GM23338 (cell line): ENCODE data around the gene NUP107. TPM values are rescaled to one million over a fixed set of nuclear protein-coding genes. Genes with fewer than 3 reads are reported as not detected.

Experiments
- ATAC-seq: fragments of 200-7000 bp; cut with Tn5 transposase; 3 replicates; pipeline ENCODE4 v1.9.1; 2020
- DNase-seq: peaks from one replicate; pipeline ENCODE4 v3.0.0-alpha.2; 2015; ENCODE audit warnings: low spot score
- H2AFZ ChIP-seq: fragments of 200-600 bp; sonication (generic); 2 replicates; pipeline ENCODE4 v1.8.0; 2016; ENCODE audit warnings: antibody characterized with exemption, mild to moderate bottlenecking, moderate library complexity
- H3F3A ChIP-seq: fragments of 200-600 bp; sonication (generic); replicated peaks from 2 replicates; pipeline ENCODE4 v1.8.0; 2017; ENCODE audit warnings: antibody characterized with exemption, mixed run types, low read depth
- H3K27ac ChIP-seq: fragments of 200-600 bp; sonication (generic); 2 replicates; pipeline ENCODE4 v1.6.1; 2016; ENCODE audit warnings: low read depth
- H3K27me3 ChIP-seq: fragments of 200-600 bp; sonication (generic); 2 replicates; pipeline ENCODE4 v1.8.0; 2016; ENCODE audit warnings: mild to moderate bottlenecking, mixed run types, moderate library complexity; ENCODE audit not compliant: insufficient read depth
- H3K36me3 ChIP-seq: fragments of 200-600 bp; sonication (generic); 2 replicates; pipeline ENCODE4 v1.8.0; 2016; ENCODE audit warnings: mild to moderate bottlenecking; ENCODE audit not compliant: insufficient read depth
- H3K4me1 ChIP-seq: fragments of 200-600 bp; sonication (generic); 2 replicates; pipeline ENCODE4 v1.8.0; 2016; ENCODE audit warnings: mild to moderate bottlenecking, moderate library complexity; ENCODE audit not compliant: insufficient read depth
- H3K4me2 ChIP-seq: fragments of 200-600 bp; sonication (generic); 2 replicates; pipeline ENCODE4 v1.7.1; 2017; ENCODE audit warnings: mixed run types
- H3K4me3 ChIP-seq: fragments of 200-600 bp; sonication (generic); 2 replicates; pipeline ENCODE4 v1.6.1; 2016; ENCODE audit warnings: mixed run types
- H3K79me2 ChIP-seq: fragments of 200-600 bp; sonication (generic); replicated peaks from 2 replicates; pipeline ENCODE4 v1.8.0; 2017; ENCODE audit warnings: mild to moderate bottlenecking; ENCODE audit not compliant: insufficient read depth
- H3K9me2 ChIP-seq: fragments of 200-600 bp; sonication (generic); 2 replicates; pipeline ENCODE4 v1.8.0; 2017; ENCODE audit not compliant: insufficient read depth
- H4K20me1 ChIP-seq: fragments of 200-600 bp; sonication (generic); replicated peaks from 2 replicates; pipeline ENCODE4 v1.8.0; 2017; ENCODE audit warnings: mild to moderate bottlenecking; ENCODE audit not compliant: insufficient read depth
- H3K27ac Mint-ChIP-seq: 2 replicates; pipeline ENCODE4 v1.8.0; 2020; ENCODE audit warnings: inconsistent platforms, mild to moderate bottlenecking, moderate library complexity, mixed read lengths
- H3K27me3 Mint-ChIP-seq: 3 replicates; pipeline ENCODE4 v1.8.0; 2022; ENCODE audit warnings: low read depth, mild to moderate bottlenecking, moderate library complexity, mixed read lengths, inconsistent platforms; ENCODE audit not compliant: insufficient read depth, poor library complexity
- H3K36me3 Mint-ChIP-seq: 3 replicates; pipeline ENCODE4 v1.8.0; 2021; ENCODE audit warnings: low read depth, mild to moderate bottlenecking, inconsistent platforms, moderate library complexity, mixed read lengths
- H3K4me1 Mint-ChIP-seq: 3 replicates; pipeline ENCODE4 v1.8.0; 2020; ENCODE audit warnings: mild to moderate bottlenecking, inconsistent platforms, mixed read lengths
- H3K4me3 Mint-ChIP-seq: 3 replicates; pipeline ENCODE4 v1.8.0; 2021; ENCODE audit warnings: moderate library complexity, mild to moderate bottlenecking, inconsistent platforms, mixed read lengths
- H3K9me3 Mint-ChIP-seq: 3 replicates; pipeline ENCODE4 v1.8.0; 2020; ENCODE audit warnings: moderate library complexity, mild to moderate bottlenecking, inconsistent platforms, mixed read lengths
- CTCF ChIP-seq, 2 experiments: fragments of 200-600 bp in 1 of 2; sonication (generic) in 1 of 2; conservative IDR thresholded peaks; 2 replicates each; pipeline versions ENCODE4 v1.5.1 to v1.6.1; 2016 to 2017; ENCODE audit warnings: antibody characterized with exemption in 2 of 2, low read depth in 2 of 2, mild to moderate bottlenecking in 2 of 2, moderate library complexity in 1 of 2
- ETS1 ChIP-seq: IDR thresholded peaks from 2 replicates; pipeline ENCODE4 v1.6.1; 2016; ENCODE audit warnings: antibody characterized with exemption
- EZH2phosphoT487 ChIP-seq: fragments of 200-600 bp; sonication (generic); IDR thresholded peaks from one replicate; pipeline ENCODE4 v1.8.1; 2018; ENCODE audit warnings: antibody characterized with exemption; ENCODE audit not compliant: unreplicated experiment
- REST ChIP-seq: IDR thresholded peaks from one replicate; pipeline ENCODE4 v1.6.1; 2018; ENCODE audit warnings: antibody characterized with exemption; ENCODE audit not compliant: unreplicated experiment
- STAT1 ChIP-seq: IDR thresholded peaks from one replicate; pipeline ENCODE4 v1.6.1; 2016; ENCODE audit warnings: antibody characterized with exemption; ENCODE audit not compliant: unreplicated experiment
- ZNF331 ChIP-seq: fragments of 250-450 bp; sonication (Bioruptor Pico); IDR thresholded peaks from 2 replicates; pipeline ENCODE4 v1.5.0; 2020; ENCODE audit warnings: low read depth, mild to moderate bottlenecking, moderate library complexity
- ZNF462 ChIP-seq: fragments of 250-450 bp; sonication (Bioruptor Pico); IDR thresholded peaks from 2 replicates; pipeline ENCODE4 v1.5.0; 2020; ENCODE audit warnings: mild to moderate bottlenecking, moderate library complexity
- polyA plus RNA-seq: library from polyadenylated mRNA; unstranded; fragments of >200 nt; fragmentation: Nextera tagmentation; extraction: Ambion mirVana; gene quantifications from 2 replicates; pipeline ENCODE4 v1.2.1, GENCODE V29; 2016
- total RNA-seq: library from RNA; depleted of rRNA; stranded (reverse); fragments of >200 nt; shearing (Covaris generic); gene quantifications from 2 replicates; pipeline ENCODE4 v1.2.3, GENCODE V29; 2014

The NUP107 gene
- total and polyA plus RNA-seq, 2 experiments from 2014 or later = 123 to 152 TPM

DNA sequence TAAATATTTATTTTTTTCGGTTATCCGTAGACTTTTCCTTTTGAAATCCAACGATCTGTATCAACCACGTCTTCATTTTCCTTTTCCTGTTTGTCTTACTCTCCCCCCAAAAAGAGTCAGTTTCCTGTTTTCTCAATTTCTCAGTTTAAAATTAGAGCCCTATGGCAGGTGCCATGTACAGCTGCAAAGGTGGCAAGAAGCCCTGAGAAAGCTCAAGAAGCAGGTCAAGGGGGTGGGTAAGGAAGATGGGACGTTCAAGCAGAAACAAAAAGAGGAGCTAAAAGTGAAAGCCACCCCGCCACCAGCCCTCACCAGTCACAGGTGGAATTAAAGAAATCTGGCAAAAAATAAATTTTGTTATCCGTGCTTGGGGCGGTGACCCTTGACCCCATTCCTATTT, 85.9 kb downstream of the NUP107 start (continued):
- TF ChIP-seq ZNF462 (CRISPR knock-in tag) (no peak), STAT1 (no peak), ETS1 (no peak), EZH2phosphoT487 (no peak)

DNA sequence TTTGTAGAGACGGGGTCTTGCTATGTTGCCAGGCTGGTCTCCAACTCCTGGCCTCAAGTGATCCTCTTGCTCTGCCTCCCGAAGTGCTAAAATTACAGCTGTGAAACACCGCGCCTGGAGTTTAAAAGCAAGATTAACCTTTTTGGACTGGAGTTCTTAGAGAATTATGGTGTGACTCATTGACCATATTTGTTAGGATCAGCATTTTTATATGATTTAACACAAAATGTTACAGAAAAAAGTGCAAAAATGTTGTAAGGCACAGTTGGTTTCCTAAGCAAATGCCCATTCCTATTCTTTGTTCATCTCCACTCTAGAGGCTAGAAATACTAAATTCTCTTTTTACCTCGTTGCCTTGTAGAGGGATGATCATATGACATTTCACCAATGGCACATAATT, 86.8 kb downstream of the NUP107 start:
- Histone ChIP-seq H3K79me2 (no peaks in the 10 kb centered on the region), H3K9me2 (no peaks in the 10 kb centered on the region), H3K4me2 (no peak overlapping the region), H3K4me3 (no peak overlapping the region), H3K4me1 (no peaks in the 10 kb centered on the region), H3K27me3 (no peaks in the 10 kb centered on the region), H3K36me3 (no peaks in the 10 kb centered on the region), H3F3A (no peaks in the 10 kb centered on the region), H4K20me1 (no peaks in the 10 kb centered on the region), H3K27ac (no peak overlapping the region), H2AFZ (no peak overlapping the region)
- no peaks in the 10 kb centered on the region; the same call in 2 of the 3 replicates for H3K36me3 Mint-ChIP-seq
- H3K9me3 Mint-ChIP-seq = no peaks in the 10 kb centered on the region
- no peak overlapping the region for H3K27ac Mint-ChIP-seq
- ATAC-seq = no peak
- no peak for DNase-seq
- H3K4me1 Mint-ChIP-seq = no peaks in the 10 kb centered on the region
- H3K27me3 Mint-ChIP-seq = peaks cover 6% of the 10 kb centered on the region
- H3K4me3 Mint-ChIP-seq = no peak overlapping the region
- TF ChIP-seq EZH2phosphoT487 = no peak
- no peak for TF ChIP-seq CTCF (conservative IDR thresholded peaks at IDR 0.05; ENCODE audit: low read depth in 2 of 2)
- TF ChIP-seq STAT1 = no peak
- TF ChIP-seq ZNF331 = no peak
- no peak for TF ChIP-seq REST
